HEK293T (cell line): ENCODE measurements around the gene SIGLEC6.

Experiments used
- ELF4 ChIP-seq: fragments of 450-650 bp; IDR thresholded peaks from 2 replicates; pipeline ENCODE4 v1.6.1; 2017; ENCODE audit warnings: antibody characterized with exemption
- FOXK2 ChIP-seq: fragments of 450-650 bp; IDR thresholded peaks from 2 replicates; pipeline ENCODE4 v1.6.1; 2016; ENCODE audit warnings: mild to moderate bottlenecking
- FOXM1 ChIP-seq: fragments of 450-650 bp; IDR thresholded peaks from 2 replicates; pipeline ENCODE4 v1.6.1; 2017; ENCODE audit warnings: mild to moderate bottlenecking, borderline replicate concordance
- HDGF ChIP-seq: fragments of 450-650 bp; IDR thresholded peaks from 2 replicates; pipeline ENCODE4 v1.6.1; 2017; ENCODE audit warnings: antibody characterized with exemption, borderline replicate concordance
- NFRKB ChIP-seq: fragments of 450-650 bp; IDR thresholded peaks from 2 replicates; pipeline ENCODE4 v1.6.1; 2016; ENCODE audit warnings: mild to moderate bottlenecking, moderate library complexity

- TF ChIP-seq FOXK2 (no peak), ELF4 (no peak), NFRKB (no peak), HDGF (no peak), FOXM1 (no peak)
Observed at GRCh38 chr19:51521357-51521756, 10.1 kb downstream of the SIGLEC6 start.
